Endothelial cell of umbilical vein (primary cell): ENCODE results near the gene FAM149B1.

Experiments
- CTCF ChIP-seq, 2 donors: IDR thresholded peaks; 1 replicate in 1 of 2; 2 replicates in 1 of 2; pipeline ENCODE4 v1.5.1; 2011; ENCODE audit warnings: low read length in 2 of 2, mild to moderate bottlenecking in 2 of 2, moderate library complexity in 2 of 2, control low read depth in 1 of 2, inconsistent platforms in 1 of 2, low read depth in 1 of 2; ENCODE audit not compliant: insufficient read depth in 1 of 2; ENCODE audit errors: extremely low read depth in 1 of 2
- EZH2 ChIP-seq: IDR thresholded peaks from 2 replicates; pipeline ENCODE4 v1.6.1; 2012; ENCODE audit warnings: borderline replicate concordance, low read depth, mild to moderate bottlenecking, moderate library complexity, low read length, inconsistent platforms; ENCODE audit not compliant: severe bottlenecking
- FOS ChIP-seq: IDR thresholded peaks from 2 replicates; pipeline ENCODE4 v1.6.1; 2011; ENCODE audit warnings: mild to moderate bottlenecking, low read length, moderate library complexity, borderline replicate concordance; ENCODE audit not compliant: insufficient read depth
- JUN ChIP-seq: IDR thresholded peaks from 2 replicates; pipeline ENCODE4 v1.6.1; 2011; ENCODE audit warnings: borderline replicate concordance, low read depth; ENCODE audit not compliant: insufficient read length, insufficient read depth
- MAX ChIP-seq: IDR thresholded peaks from 2 replicates; pipeline ENCODE4 v1.6.1; 2011; ENCODE audit not compliant: insufficient read depth, insufficient read length
- MYC ChIP-seq: IDR thresholded peaks from one replicate; pipeline ENCODE4 v1.6.1; 2011; ENCODE audit warnings: mild to moderate bottlenecking, low read depth, low read length
- POLR2A ChIP-seq: IDR thresholded peaks from 2 replicates; pipeline ENCODE4 v1.6.1; 2012; ENCODE audit warnings: low read depth, mild to moderate bottlenecking, control low read depth, low read length
- POLR2AphosphoS5 ChIP-seq: IDR thresholded peaks from 2 replicates; pipeline ENCODE4 v1.6.1; 2012; ENCODE audit warnings: low read depth, mild to moderate bottlenecking, control low read depth, low read length, moderate library complexity; ENCODE audit not compliant: insufficient read depth

GRCh38 chr10:73264423-73264822, 96.5 kb downstream of the FAM149B1 start:
- TF ChIP-seq POLR2A (no peak), MAX (no peak), CTCF (IDR thresholded peaks at IDR 0.05; ENCODE audit: extremely low read depth in 1 of 2, insufficient read depth in 1 of 2, low read depth in 1 of 2, low read length in 2 of 2) (no peak), EZH2 (no peak), POLR2AphosphoS5 (no peak), JUN (no peak), MYC (no peak), FOS (no peak)
